GM12878 (cell line): ENCODE data around the gene STK10. TPM values are rescaled to one million over a fixed set of nuclear protein-coding genes. Genes with fewer than 3 reads are reported as not detected.

ENCODE experiments used
- ATAC-seq: fragments of 200-7000 bp; cut with Tn5 transposase; 3 replicates; pipeline ENCODE4 v1.9.1; 2020; ENCODE audit warnings: mild to moderate bottlenecking, moderate library complexity
- BruUV-seq: library from RNA; stranded (reverse); fragments of 400-500 nt; replicated peaks from 2 replicates; lab custom pipeline; 2021; lab: Mats Ljungman, UMichigan
- CTCF ChIA-PET: fragments of 300-600 bp; sonication (Branson Sonifier 250); formaldehyde crosslinking; extraction: SDS; loops from one replicate; lab custom pipeline; 2021; ENCODE audit warnings: inconsistent platforms; lab: Yijun Ruan, JAX
- POLR2A ChIA-PET: fragments of 350-600 bp; formaldehyde crosslinking; extraction: SDS; loops from one replicate; lab custom pipeline; 2021; ENCODE audit warnings: inconsistent platforms; lab: Charles Lee
- RAD21 ChIA-PET: fragments of 300-600 bp; sonication (Branson Sonifier 250); formaldehyde crosslinking; loops from one replicate; lab custom pipeline; 2023; ENCODE audit warnings: antibody characterized with exemption; ENCODE audit not compliant: unreplicated experiment; lab: Charles Lee
- SMC1A ChIA-PET: fragments of 300-600 bp; sonication (Branson Sonifier 250); formaldehyde crosslinking; loops from one replicate; lab custom pipeline; 2023; ENCODE audit not compliant: unreplicated experiment, uncharacterized antibody; lab: Charles Lee
- DNase-seq: peaks from one replicate; pipeline ENCODE4 v3.0.0-alpha.2; 2011; ENCODE audit warnings: low read depth, low spot score
- FAIRE-seq: peaks from 3 replicates; lab custom pipeline; 2011; peaks lifted over from hg19 to GRCh38; lab: Jason Lieb, UNC
- H2AFZ ChIP-seq: 2 replicates; pipeline ENCODE4 v1.6.0; 2011; ENCODE audit warnings: low read depth, low read length, control low read depth; ENCODE audit not compliant: control insufficient read depth
- H3K27ac ChIP-seq: 2 replicates; pipeline ENCODE4 v1.5.1; 2011; ENCODE audit warnings: control low read depth; ENCODE audit not compliant: control insufficient read depth, insufficient read depth
- H3K27me3 ChIP-seq, 2 experiments: replicated peaks in 1 of 2; 2 replicates each; pipeline versions ENCODE4 v1.6.0 to v1.6.1; 2011; ENCODE audit warnings: low read length in 1 of 2; ENCODE audit not compliant: control insufficient read depth in 2 of 2, insufficient read depth in 2 of 2
- H3K36me3 ChIP-seq, 2 experiments: 2 replicates each; pipeline ENCODE4 v1.5.1; 2011; ENCODE audit warnings: low read length in 1 of 2; ENCODE audit not compliant: control insufficient read depth in 2 of 2, insufficient read depth in 2 of 2
- H3K4me1 ChIP-seq: 2 replicates; pipeline ENCODE4 v1.6.1; 2011; ENCODE audit warnings: mild to moderate bottlenecking, low read length, moderate library complexity, mixed read lengths; ENCODE audit not compliant: control insufficient read depth, insufficient read depth
- H3K4me2 ChIP-seq: 2 replicates; pipeline ENCODE4 v1.6.0; 2011; ENCODE audit warnings: control low read depth; ENCODE audit not compliant: control insufficient read depth, insufficient read depth
- H3K4me3 ChIP-seq: fragments of 200-600 bp; sonication (generic); 2 replicates; pipeline ENCODE4 v1.5.1; 2016
- H3K79me2 ChIP-seq: 2 replicates; pipeline ENCODE4 v1.6.0; 2011; ENCODE audit warnings: low read length; ENCODE audit not compliant: control insufficient read depth, insufficient read depth
- H3K9ac ChIP-seq: 2 replicates; pipeline ENCODE4 v1.8.0; 2011; ENCODE audit warnings: low read length, control low read depth, mixed read lengths; ENCODE audit not compliant: control insufficient read depth, insufficient read depth
- H3K9me3 ChIP-seq: replicated peaks from 3 replicates; pipeline ENCODE4 v1.5.1; 2011; ENCODE audit warnings: mild to moderate bottlenecking, low read length; ENCODE audit not compliant: control insufficient read depth, insufficient read depth
- H4K20me1 ChIP-seq: 2 replicates; pipeline ENCODE4 v1.6.0; 2011; ENCODE audit not compliant: control insufficient read depth, insufficient read depth
- ATF3 ChIP-seq: IDR thresholded peaks from 2 replicates; pipeline ENCODE4 v1.6.1; 2011; ENCODE audit warnings: low read depth, mild to moderate bottlenecking, low read length, moderate library complexity, borderline replicate concordance; ENCODE audit errors: extremely low read depth
- BACH1 ChIP-seq: fragments of 450-650 bp; IDR thresholded peaks from 2 replicates; pipeline ENCODE4 v1.6.1; 2017; ENCODE audit warnings: mild to moderate bottlenecking, borderline replicate concordance
- CREB1 ChIP-seq: IDR thresholded peaks from 2 replicates; pipeline ENCODE4 v1.6.1; 2012; ENCODE audit warnings: low read depth, mild to moderate bottlenecking, inconsistent platforms
- HDAC2 ChIP-seq: fragments of 200-600 bp; sonication (generic); IDR thresholded peaks from 2 replicates; pipeline ENCODE4 v1.6.1; 2017
- IKZF2 ChIP-seq, 2 experiments: fragments of 450-650 bp; IDR thresholded peaks; 2 replicates each; pipeline ENCODE4 v1.6.1; 2017; ENCODE audit warnings: mild to moderate bottlenecking in 2 of 2, moderate library complexity in 2 of 2
- MAX ChIP-seq: IDR thresholded peaks from 2 replicates; pipeline ENCODE4 v1.6.1; 2012; ENCODE audit warnings: low read depth, low read length, improper control_type of control experiment
- MEF2B ChIP-seq: fragments of 450-650 bp; IDR thresholded peaks from 2 replicates; pipeline ENCODE4 v1.6.1; 2018; ENCODE audit warnings: mild to moderate bottlenecking, moderate library complexity; ENCODE audit not compliant: partially characterized antibody, poor library complexity, severe bottlenecking
- NBN ChIP-seq: fragments of 450-650 bp; IDR thresholded peaks from 2 replicates; pipeline ENCODE4 v1.6.1; 2016
- PAX5 ChIP-seq: IDR thresholded peaks from 2 replicates; pipeline ENCODE4 v1.6.1; 2011; ENCODE audit warnings: low read depth, low read length, borderline replicate concordance
- ZNF24 ChIP-seq: fragments of 450-650 bp; IDR thresholded peaks from 2 replicates; pipeline ENCODE4 v1.6.1; 2017; ENCODE audit warnings: antibody characterized with exemption, mild to moderate bottlenecking
- WGBS: methylation state at CpG from one replicate; pipeline ENCODE4 v1.1.6; 2016; ENCODE audit warnings: low lambda C conversion rate; ENCODE audit not compliant: insufficient replicate concordance, insufficient coverage; ENCODE audit errors: missing lambda C conversion rate; 5-methylcytosine and 5-hydroxymethylcytosine counted together
- in situ Hi-C: fragments of 300-500 bp; cut with MboI; formaldehyde crosslinking; loops from 9 replicates; pipeline ENCODE4 v1.14.3; 2018; ENCODE audit warnings: mixed read lengths
- intact Hi-C: fragments of 100-400 bp; cut with micrococcal nuclease; formaldehyde crosslinking; loops from one replicate; pipeline ENCODE4 v1.14.2; 2022; ENCODE audit not compliant: unreplicated experiment
- polyA plus RNA-seq, 11 experiments: library from polyadenylated mRNA; depleted of rRNA in 4 of 11; unstranded in 6 of 11; stranded (reverse) in 5 of 11; fragments of >200 nt; fragmentation: Nextera tagmentation in 4 of 11; fragmentation: Illumina TruSeq in 1 of 11; extraction: Ambion mirVana in 4 of 11; extraction: Trizol in 1 of 11; gene quantifications; 1 replicate in 1 of 11; 2 replicates in 10 of 11; pipeline versions ENCODE4 v1.2.1 to v1.2.3, GENCODE V29; 2011 to 2016; ENCODE audit warnings: inconsistent platforms in 2 of 11, missing spikeins in 2 of 11, low read depth in 1 of 11
- total RNA-seq, 4 experiments: library from RNA; depleted of rRNA in 3 of 4; stranded (reverse); fragments of >200 nt in 3 of 4; fragmentation: Illumina TruSeq in 1 of 4; extraction: Trizol in 1 of 4; gene quantifications; 2 replicates each; pipeline versions ENCODE4 v1.2.1 to v1.2.3, GENCODE V29; 2013 to 2021
- TF ChIP-seq, protein P1 (sequence below): fragments of 450-650 bp; IDR thresholded peaks from 2 replicates; pipeline ENCODE4 v1.6.1; 2017; ENCODE audit warnings: low read depth, mild to moderate bottlenecking, moderate library complexity
- TF ChIP-seq, protein P2 (sequence below): fragments of 450-650 bp; IDR thresholded peaks from 2 replicates; pipeline ENCODE4 v1.6.1; 2017; ENCODE audit warnings: mild to moderate bottlenecking, low read depth, inconsistent platforms; ENCODE audit not compliant: poor library complexity, severe bottlenecking
- TF ChIP-seq, protein P3 (sequence below): fragments of 450-650 bp; conservative IDR thresholded peaks from 2 replicates; pipeline ENCODE4 v1.6.1; 2017; ENCODE audit warnings: mild to moderate bottlenecking, moderate library complexity

The STK10 gene
- total and polyA plus RNA-seq, 10 of the 15 experiments (the other 5 are each of a cell fraction or from before 2014, with no cell fraction given), result 14.2 to 96.4 (median 50.6) TPM

DNA sequence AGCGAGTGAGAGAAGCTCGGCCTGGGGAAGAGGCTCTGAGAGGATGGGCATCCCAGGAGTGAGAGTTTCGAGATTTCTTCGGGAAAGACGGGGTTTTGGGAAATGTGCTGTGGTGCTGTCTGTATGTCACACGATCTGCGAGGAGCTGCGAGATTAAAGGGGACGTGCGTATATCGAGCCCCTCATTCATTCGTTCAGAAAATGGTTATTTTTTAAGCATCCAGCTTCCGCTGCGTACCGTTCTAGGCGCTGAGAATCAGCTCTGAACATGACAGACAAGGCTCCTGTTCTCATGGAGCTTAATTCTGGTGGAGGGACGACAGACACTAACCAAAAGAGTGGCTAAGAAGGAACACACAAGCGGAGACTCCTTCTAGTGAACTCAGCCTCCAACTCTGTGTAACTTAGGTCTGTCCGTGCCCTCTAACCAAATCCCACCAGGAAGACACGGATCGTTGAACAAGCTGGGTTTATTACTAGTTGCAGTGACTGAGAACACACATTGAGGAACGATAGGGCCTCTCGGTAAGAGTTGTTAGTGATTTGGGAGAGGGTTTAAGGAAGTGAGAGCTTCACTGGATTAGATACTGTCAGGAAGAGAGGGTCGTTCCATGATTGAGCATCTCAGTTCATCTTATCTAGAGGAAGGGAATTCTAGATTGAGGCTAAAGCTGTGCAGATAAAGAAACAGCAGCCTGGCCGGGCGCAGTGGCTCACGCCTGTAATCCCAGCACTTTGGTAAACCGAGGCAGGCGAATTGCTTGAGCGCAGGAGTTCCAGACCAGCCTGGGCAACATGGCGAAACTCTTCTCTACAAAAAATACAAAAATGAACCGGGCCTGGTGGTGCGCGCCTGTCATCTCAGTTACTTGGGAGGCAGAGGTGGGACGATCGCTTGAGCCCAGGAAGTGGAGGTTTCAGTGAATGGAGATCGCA is 180.6 kb downstream of the STK10 start:
- CTCF ChIA-PET, result interaction anchor here (0.7 to 9.6 kb wide), 18 partner anchors 18 to 182 kb away, joined by 3 to 179 read pairs (median 6); partner anchors contain the start of gene STK10
- DNase-seq, result no peak
- H4K20me1 ChIP-seq, result no peaks in the 10 kb centered on the region
- TF ChIP-seq, protein P1, sequence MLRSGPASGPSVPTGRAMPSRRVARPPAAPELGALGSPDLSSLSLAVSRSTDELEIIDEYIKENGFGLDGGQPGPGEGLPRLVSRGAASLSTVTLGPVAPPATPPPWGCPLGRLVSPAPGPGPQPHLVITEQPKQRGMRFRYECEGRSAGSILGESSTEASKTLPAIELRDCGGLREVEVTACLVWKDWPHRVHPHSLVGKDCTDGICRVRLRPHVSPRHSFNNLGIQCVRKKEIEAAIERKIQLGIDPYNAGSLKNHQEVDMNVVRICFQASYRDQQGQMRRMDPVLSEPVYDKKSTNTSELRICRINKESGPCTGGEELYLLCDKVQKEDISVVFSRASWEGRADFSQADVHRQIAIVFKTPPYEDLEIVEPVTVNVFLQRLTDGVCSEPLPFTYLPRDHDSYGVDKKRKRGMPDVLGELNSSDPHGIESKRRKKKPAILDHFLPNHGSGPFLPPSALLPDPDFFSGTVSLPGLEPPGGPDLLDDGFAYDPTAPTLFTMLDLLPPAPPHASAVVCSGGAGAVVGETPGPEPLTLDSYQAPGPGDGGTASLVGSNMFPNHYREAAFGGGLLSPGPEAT, result 0 out of 2 replicates have a peak, but pooled peaks have one; percentile 57
- TF ChIP-seq, protein P2, sequence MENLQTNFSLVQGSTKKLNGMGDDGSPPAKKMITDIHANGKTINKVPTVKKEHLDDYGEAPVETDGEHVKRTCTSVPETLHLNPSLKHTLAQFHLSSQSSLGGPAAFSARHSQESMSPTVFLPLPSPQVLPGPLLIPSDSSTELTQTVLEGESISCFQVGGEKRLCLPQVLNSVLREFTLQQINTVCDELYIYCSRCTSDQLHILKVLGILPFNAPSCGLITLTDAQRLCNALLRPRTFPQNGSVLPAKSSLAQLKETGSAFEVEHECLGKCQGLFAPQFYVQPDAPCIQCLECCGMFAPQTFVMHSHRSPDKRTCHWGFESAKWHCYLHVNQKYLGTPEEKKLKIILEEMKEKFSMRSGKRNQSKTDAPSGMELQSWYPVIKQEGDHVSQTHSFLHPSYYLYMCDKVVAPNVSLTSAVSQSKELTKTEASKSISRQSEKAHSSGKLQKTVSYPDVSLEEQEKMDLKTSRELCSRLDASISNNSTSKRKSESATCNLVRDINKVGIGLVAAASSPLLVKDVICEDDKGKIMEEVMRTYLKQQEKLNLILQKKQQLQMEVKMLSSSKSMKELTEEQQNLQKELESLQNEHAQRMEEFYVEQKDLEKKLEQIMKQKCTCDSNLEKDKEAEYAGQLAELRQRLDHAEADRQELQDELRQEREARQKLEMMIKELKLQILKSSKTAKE, result peak; percentile 46
- TF ChIP-seq BACH1 (no peak), MAX (0 out of 2 replicates have a peak, but pooled peaks have one; percentile 5), ATF3 (no peak), PAX5 (peak; percentile 74), ZNF24 (peak; percentile 90), NBN (peak; percentile 89; the same call in 1 of the 2 replicates), MEF2B (peak; percentile 21), CREB1 (no peak), HDAC2 (no peak), IKZF2 (IDR thresholded peaks at IDR 0.05) (peak in 1 of 2 experiments; percentile 23; a peak in 1 of 4 replicates)
- TF ChIP-seq, protein P3, sequence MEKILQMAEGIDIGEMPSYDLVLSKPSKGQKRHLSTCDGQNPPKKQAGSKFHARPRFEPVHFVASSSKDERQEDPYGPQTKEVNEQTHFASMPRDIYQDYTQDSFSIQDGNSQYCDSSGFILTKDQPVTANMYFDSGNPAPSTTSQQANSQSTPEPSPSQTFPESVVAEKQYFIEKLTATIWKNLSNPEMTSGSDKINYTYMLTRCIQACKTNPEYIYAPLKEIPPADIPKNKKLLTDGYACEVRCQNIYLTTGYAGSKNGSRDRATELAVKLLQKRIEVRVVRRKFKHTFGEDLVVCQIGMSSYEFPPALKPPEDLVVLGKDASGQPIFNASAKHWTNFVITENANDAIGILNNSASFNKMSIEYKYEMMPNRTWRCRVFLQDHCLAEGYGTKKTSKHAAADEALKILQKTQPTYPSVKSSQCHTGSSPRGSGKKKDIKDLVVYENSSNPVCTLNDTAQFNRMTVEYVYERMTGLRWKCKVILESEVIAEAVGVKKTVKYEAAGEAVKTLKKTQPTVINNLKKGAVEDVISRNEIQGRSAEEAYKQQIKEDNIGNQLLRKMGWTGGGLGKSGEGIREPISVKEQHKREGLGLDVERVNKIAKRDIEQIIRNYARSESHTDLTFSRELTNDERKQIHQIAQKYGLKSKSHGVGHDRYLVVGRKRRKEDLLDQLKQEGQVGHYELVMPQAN, result peak; percentile 52
- TF ChIP-seq, all 136 proteins: peak for 9
- BruUV-seq, result TSS peak; percentile 98
- Histone ChIP-seq H3K36me3 (no peaks in the 10 kb centered on the region), H3K27me3 (no peaks in the 10 kb centered on the region), H2AFZ (peak overlapping the region; percentile 99), H3K4me2 (peak overlapping the region; percentile 82), H3K4me3 (peak overlapping the region; percentile 100), H3K9me3 (no peaks in the 10 kb centered on the region), H3K27ac (peak overlapping the region; percentile 98), H3K79me2 (peaks cover 48% of the 10 kb centered on the region), H3K4me1 (peaks cover 22% of the 10 kb centered on the region), H3K9ac (peak overlapping the region; percentile 88)
- no peak for ATAC-seq
- SMC1A ChIA-PET, result interaction anchor here (0.8 to 8.8 kb wide), 24 partner anchors 10 to 588 kb away, joined by 3 to 167 read pairs (median 4); partner anchors contain the start of genes FGF18 and STK10
- in situ Hi-C loops (loop anchor here (5.0 kb wide), 1 partner anchor 180 kb away; the partner anchor contains the start of gene STK10), intact Hi-C loops (loop anchor here (2.0 to 10.0 kb wide), 2 partner anchors 181 to 593 kb away; partner anchors contain the start of genes FGF18 and STK10)
- 25% methylated on average over 33 of the region's 37 CpGs for WGBS
- POLR2A ChIA-PET, result interaction anchor here (1.0 to 3.1 kb wide), 15 partner anchors 9 to 181 kb away, joined by 3 to 30 read pairs (median 4); partner anchors contain the start of gene STK10
- RAD21 ChIA-PET, result interaction anchor here (1.0 to 6.4 kb wide), 23 partner anchors 12 to 363 kb away, joined by 3 to 97 read pairs (median 4); partner anchors contain the start of gene STK10
- no peak for FAIRE-seq
